Transverse colon (tissue), 4 donors: Measurements from ENCODE around the gene NFIA. TPM values are rescaled to one million over a fixed set of nuclear protein-coding genes. Genes with fewer than 3 reads are reported as not detected.

Experiments used
- DNase-seq: peaks from one replicate; pipeline ENCODE4 v3.0.0-alpha.2; 2019
- H3K27ac ChIP-seq, 4 donors: fragments of 200-600 bp; sonication (generic); 2 replicates each; pipeline ENCODE4 v1.5.1; 2016 to 2018; ENCODE audit warnings: inconsistent platforms in 4 of 4
- H3K27me3 ChIP-seq: fragments of 200-600 bp; sonication (generic); 2 replicates; pipeline ENCODE4 v1.5.1; 2017; ENCODE audit warnings: inconsistent platforms
- H3K36me3 ChIP-seq, 4 donors: fragments of 200-600 bp; sonication (generic); 2 replicates each; pipeline ENCODE4 v1.5.1; 2017 to 2019; ENCODE audit warnings: inconsistent platforms in 4 of 4
- H3K4me1 ChIP-seq, 4 donors: fragments of 200-600 bp; sonication (generic); 2 replicates each; pipeline ENCODE4 v1.5.1; 2017 to 2020; ENCODE audit warnings: inconsistent platforms in 4 of 4
- H3K4me3 ChIP-seq, 4 donors: fragments of 200-600 bp; sonication (generic); 1 replicate in 1 of 4; 2 replicates in 3 of 4; pipeline versions ENCODE4 v1.5.1 to v1.6.1; 2017 to 2019; ENCODE audit warnings: inconsistent platforms in 4 of 4
- H3K9me3 ChIP-seq, 2 donors: fragments of 200-600 bp; sonication (generic); 2 replicates each; pipeline ENCODE4 v1.5.1; 2017 to 2019; ENCODE audit warnings: inconsistent platforms in 2 of 2
- EP300 ChIP-seq: sonication (generic); formaldehyde crosslinking; IDR thresholded peaks from one replicate; pipeline ENCODE4 v1.6.1; 2017; ENCODE audit warnings: antibody characterized with exemption, low read depth
- POLR2A ChIP-seq: fragments of 450-650 bp; IDR thresholded peaks from one replicate; pipeline ENCODE4 v1.6.1; 2016; ENCODE audit warnings: antibody characterized with exemption, mild to moderate bottlenecking, moderate library complexity
- POLR2AphosphoS5 ChIP-seq, 3 donors: sonication (generic); formaldehyde crosslinking; IDR thresholded peaks; one replicate each; pipeline ENCODE4 v1.6.1; 2016; ENCODE audit warnings: antibody characterized with exemption in 3 of 3
- WGBS, 2 donors: methylation state at CpG; one replicate each; pipeline ENCODE4 v1.1.5; 2018; ENCODE audit warnings: low coverage in 1 of 2; 5-methylcytosine and 5-hydroxymethylcytosine counted together
- in situ Hi-C, 4 donors: fragments of 200-750 bp; cut with MboI; loops; one replicate each; pipeline versions ENCODE4 v1.15.0 to v1.15.1; 2017; ENCODE audit warnings: low sequenced_read_pairs in 3 of 4, low pct_ligation_motif_present in 1 of 4, low pct_unique_long_range_greater_than_20kb in 1 of 4
- intact Hi-C: fragments of 100-400 bp; cut with DNase I; formaldehyde crosslinking; loops from one replicate; pipeline ENCODE4 v1.15.1; 2023; ENCODE audit warnings: low total_unique reads
- total RNA-seq, 4 donors: library from RNA; depleted of rRNA; stranded (reverse); fragments of >200 nt; gene quantifications; one replicate each; pipeline ENCODE4 v1.1.0, GENCODE V29; 2016
- TF ChIP-seq, protein P1 (sequence below), 5 experiments: fragments of 200-600 bp in 3 of 5; fragments of 450-650 bp in 2 of 5; sonication (generic) in 3 of 5; IDR thresholded peaks; 1 replicate in 2 of 5; 2 replicates in 3 of 5; pipeline ENCODE4 v1.5.1; 2016 to 2017; ENCODE audit warnings: antibody characterized with exemption in 5 of 5, inconsistent platforms in 3 of 5, mild to moderate bottlenecking in 2 of 5, moderate library complexity in 1 of 5

The NFIA gene
- total RNA-seq, 4 donors from 2014 or later = 17.3 to 37.2 (median 29.8) TPM

DNA sequence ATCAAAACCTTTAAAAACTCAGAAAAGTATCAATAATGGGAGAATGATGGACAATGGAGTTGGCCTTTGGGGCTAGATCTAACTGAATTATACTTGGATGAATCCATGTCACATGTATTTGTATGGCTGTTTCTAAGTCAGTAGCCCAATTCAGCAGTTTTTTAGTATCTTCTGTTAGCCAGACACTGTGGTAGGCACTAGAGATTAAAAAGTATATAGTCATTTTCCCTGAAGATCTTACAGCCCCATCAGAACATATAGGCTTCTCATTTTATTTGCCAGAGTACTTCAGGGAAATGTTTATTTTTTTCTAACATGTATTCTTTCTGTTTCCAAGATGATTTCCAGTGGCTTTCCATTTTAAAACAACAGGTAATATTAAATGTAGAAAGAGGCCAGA, 273.7 kb downstream of the NFIA start:
- TF ChIP-seq POLR2A (no peak), POLR2AphosphoS5 (IDR thresholded peaks at IDR 0.05) (no peak), EP300 (no peak)
- TF ChIP-seq, protein P1, sequence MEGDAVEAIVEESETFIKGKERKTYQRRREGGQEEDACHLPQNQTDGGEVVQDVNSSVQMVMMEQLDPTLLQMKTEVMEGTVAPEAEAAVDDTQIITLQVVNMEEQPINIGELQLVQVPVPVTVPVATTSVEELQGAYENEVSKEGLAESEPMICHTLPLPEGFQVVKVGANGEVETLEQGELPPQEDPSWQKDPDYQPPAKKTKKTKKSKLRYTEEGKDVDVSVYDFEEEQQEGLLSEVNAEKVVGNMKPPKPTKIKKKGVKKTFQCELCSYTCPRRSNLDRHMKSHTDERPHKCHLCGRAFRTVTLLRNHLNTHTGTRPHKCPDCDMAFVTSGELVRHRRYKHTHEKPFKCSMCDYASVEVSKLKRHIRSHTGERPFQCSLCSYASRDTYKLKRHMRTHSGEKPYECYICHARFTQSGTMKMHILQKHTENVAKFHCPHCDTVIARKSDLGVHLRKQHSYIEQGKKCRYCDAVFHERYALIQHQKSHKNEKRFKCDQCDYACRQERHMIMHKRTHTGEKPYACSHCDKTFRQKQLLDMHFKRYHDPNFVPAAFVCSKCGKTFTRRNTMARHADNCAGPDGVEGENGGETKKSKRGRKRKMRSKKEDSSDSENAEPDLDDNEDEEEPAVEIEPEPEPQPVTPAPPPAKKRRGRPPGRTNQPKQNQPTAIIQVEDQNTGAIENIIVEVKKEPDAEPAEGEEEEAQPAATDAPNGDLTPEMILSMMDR (IDR thresholded peaks at IDR 0.05) = no peak
- no peak overlapping the region for H3K4me3 ChIP-seq
- no peaks in the 10 kb centered on the region for H3K9me3 ChIP-seq
- DNase-seq = no peak
- in situ Hi-C loops = no loop called here
- no peaks in the 10 kb centered on the region for H3K27me3 ChIP-seq
- no peaks in the 10 kb centered on the region for H3K4me1 ChIP-seq
- intact Hi-C loops = no loop called here
- H3K36me3 ChIP-seq = no peaks in the 10 kb centered on the region
- no peak overlapping the region for H3K27ac ChIP-seq

GRCh38 chr1:61356995-61357394, 274.6 kb downstream of the NFIA start:
- Histone ChIP-seq H3K4me3 (no peak overlapping the region), H3K27ac (no peak overlapping the region), H3K4me1 (peaks cover 0 to 1% (median 0%) of the 10 kb centered on the region in 4 donors), H3K36me3 (no peaks in the 10 kb centered on the region), H3K27me3 (no peaks in the 10 kb centered on the region), H3K9me3 (no peaks in the 10 kb centered on the region)
- 79 to 90% methylated on average over 4 to 5 of the region's 5 CpGs for WGBS, 2 donors
- TF ChIP-seq POLR2A (no peak), POLR2AphosphoS5 (IDR thresholded peaks at IDR 0.05) (no peak), EP300 (no peak)
- TF ChIP-seq, protein P1 (IDR thresholded peaks at IDR 0.05) = no peak
- no peak for DNase-seq
- in situ Hi-C loops = no loop called here
- intact Hi-C loops = no loop called here

DNA sequence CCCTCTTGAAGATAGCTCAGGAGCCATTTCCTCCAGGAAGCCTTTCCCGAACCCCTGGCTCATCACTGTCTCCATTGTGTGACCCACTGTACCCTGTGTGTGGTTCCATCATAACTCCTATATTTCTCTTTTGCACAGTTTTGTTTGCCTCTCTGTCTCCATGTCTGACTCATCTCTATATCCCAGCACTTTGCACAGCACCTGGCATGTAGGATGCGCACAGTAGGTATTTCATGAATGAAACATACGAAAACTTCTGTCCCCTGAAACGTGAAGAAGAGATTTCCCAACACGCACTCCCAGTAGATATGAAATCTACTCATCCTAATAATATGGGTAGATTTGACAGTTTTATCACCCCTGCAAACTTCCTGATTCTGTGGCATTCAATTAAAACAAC, 275.2 kb downstream of the NFIA start:
- intact Hi-C loops (no loop called here), in situ Hi-C loops (no loop called here)
- no peak for DNase-seq

GRCh38 chr1:61358770-61359455, 276.6 kb downstream of the NFIA start:
- Histone ChIP-seq H3K27me3 (no peaks in the 10 kb centered on the region), H3K36me3 (no peaks in the 10 kb centered on the region), H3K9me3 (no peaks in the 10 kb centered on the region), H3K27ac (no peak overlapping the region), H3K4me1 (peaks cover 0 to 10% (median 4%) of the 10 kb centered on the region in 4 donors), H3K4me3 (no peak overlapping the region)
- DNase-seq = no peak
- TF ChIP-seq EP300 = no peak
- no peak for TF ChIP-seq POLR2A
- TF ChIP-seq POLR2AphosphoS5 (IDR thresholded peaks at IDR 0.05) = no peak
- TF ChIP-seq, protein P1 (IDR thresholded peaks at IDR 0.05) = no peak
- intact Hi-C loops (no loop called here), in situ Hi-C loops (no loop called here)
- WGBS, 2 donors = 86 to 97% methylated on average over 5 to 8 of the region's 8 CpGs

More for the DNA sequence above, 275.2 kb downstream of the NFIA start:
- no peaks in the 10 kb centered on the region for H3K27me3 ChIP-seq
- H3K9me3 ChIP-seq = no peaks in the 10 kb centered on the region
- H3K36me3 ChIP-seq = no peaks in the 10 kb centered on the region
- no peak overlapping the region for H3K4me3 ChIP-seq
- H3K27ac ChIP-seq = no peak overlapping the region
- peaks cover 0 to 7% (median 3%) of the 10 kb centered on the region in 4 donors for H3K4me1 ChIP-seq
- TF ChIP-seq POLR2AphosphoS5 (IDR thresholded peaks at IDR 0.05) (no peak), EP300 (no peak)
- TF ChIP-seq, protein P1 (IDR thresholded peaks at IDR 0.05) = no peak
- 71 to 85% methylated on average over 4 to 5 of the region's 5 CpGs for WGBS, 2 donors
